Breast epithelium (tissue), 4 donors: ENCODE results near the gene LSAMP. TPM values are rescaled to one million over a fixed set of nuclear protein-coding genes. Genes with fewer than 3 reads are reported as not detected.

ENCODE experiments used
- DNase-seq, 2 donors: peaks; one replicate each; pipeline ENCODE4 v3.0.0-alpha.2; 2019; ENCODE audit warnings: low spot score in 2 of 2
- H3K27ac ChIP-seq, 2 donors: fragments of 200-600 bp; sonication (generic) in 1 of 2; one replicate each; pipeline ENCODE4 v1.5.1; 2016 to 2019; ENCODE audit warnings: mild to moderate bottlenecking in 1 of 2
- H3K27me3 ChIP-seq, 2 donors: fragments of 200-600 bp; sonication (generic) in 1 of 2; one replicate each; pipeline versions ENCODE4 v1.5.1 to v1.6.0; 2017 to 2019; ENCODE audit warnings: control low read depth in 1 of 2, mild to moderate bottlenecking in 1 of 2
- H3K36me3 ChIP-seq: fragments of 200-600 bp; one replicate; pipeline ENCODE4 v1.5.1; 2019
- H3K4me1 ChIP-seq, 2 donors: fragments of 200-600 bp; sonication (generic); one replicate each; pipeline ENCODE4 v1.5.1; 2016 to 2019; ENCODE audit warnings: control low read depth in 1 of 2
- H3K4me3 ChIP-seq, 3 donors: fragments of 200-600 bp; sonication (generic); 1 replicate in 2 of 3; 2 replicates in 1 of 3; pipeline ENCODE4 v1.5.1; 2016 to 2019; ENCODE audit warnings: mild to moderate bottlenecking in 3 of 3, moderate library complexity in 2 of 3
- H3K9me3 ChIP-seq, 2 donors: fragments of 200-600 bp; sonication (generic) in 1 of 2; one replicate each; pipeline ENCODE4 v1.5.1; 2016 to 2019; ENCODE audit warnings: control low read depth in 1 of 2
- POLR2A ChIP-seq: fragments of 450-650 bp; IDR thresholded peaks from one replicate; pipeline ENCODE4 v1.6.1; 2016; ENCODE audit warnings: antibody characterized with exemption, mild to moderate bottlenecking, moderate library complexity
- POLR2AphosphoS5 ChIP-seq, 3 donors: sonication (generic); formaldehyde crosslinking; IDR thresholded peaks; one replicate each; pipeline ENCODE4 v1.6.1; 2017; ENCODE audit warnings: antibody characterized with exemption in 3 of 3
- intact Hi-C: fragments of 100-400 bp; cut with DNase I; formaldehyde crosslinking; loops from one replicate; pipeline ENCODE4 v1.15.1; 2023; ENCODE audit warnings: low total_unique reads
- total RNA-seq, 3 donors: library from RNA; depleted of rRNA; stranded (reverse); fragments of >200 nt; gene quantifications; one replicate each; pipeline ENCODE4 v1.1.0, GENCODE V29; 2016
- TF ChIP-seq, protein P1 (sequence below), 3 donors: fragments of 450-650 bp; IDR thresholded peaks; one replicate each; pipeline ENCODE4 v1.5.1; 2016 to 2017; ENCODE audit warnings: antibody characterized with exemption in 3 of 3, mild to moderate bottlenecking in 3 of 3, moderate library complexity in 3 of 3

LSAMP gene
- total RNA-seq, 3 donors from 2014 or later = 1.6 to 3.8 (median 3.5) TPM

GRCh38 chr3:115790759-115791158 is 654.5 kb downstream of the LSAMP start:
- no peaks in the 10 kb centered on the region for H3K36me3 ChIP-seq
- no peaks in the 10 kb centered on the region for H3K9me3 ChIP-seq
- H3K4me1 ChIP-seq = no peaks in the 10 kb centered on the region
- H3K4me3 ChIP-seq = no peak overlapping the region
- no peak for DNase-seq
- TF ChIP-seq POLR2A (no peak), POLR2AphosphoS5 (IDR thresholded peaks at IDR 0.05) (no peak)
- TF ChIP-seq, protein P1, sequence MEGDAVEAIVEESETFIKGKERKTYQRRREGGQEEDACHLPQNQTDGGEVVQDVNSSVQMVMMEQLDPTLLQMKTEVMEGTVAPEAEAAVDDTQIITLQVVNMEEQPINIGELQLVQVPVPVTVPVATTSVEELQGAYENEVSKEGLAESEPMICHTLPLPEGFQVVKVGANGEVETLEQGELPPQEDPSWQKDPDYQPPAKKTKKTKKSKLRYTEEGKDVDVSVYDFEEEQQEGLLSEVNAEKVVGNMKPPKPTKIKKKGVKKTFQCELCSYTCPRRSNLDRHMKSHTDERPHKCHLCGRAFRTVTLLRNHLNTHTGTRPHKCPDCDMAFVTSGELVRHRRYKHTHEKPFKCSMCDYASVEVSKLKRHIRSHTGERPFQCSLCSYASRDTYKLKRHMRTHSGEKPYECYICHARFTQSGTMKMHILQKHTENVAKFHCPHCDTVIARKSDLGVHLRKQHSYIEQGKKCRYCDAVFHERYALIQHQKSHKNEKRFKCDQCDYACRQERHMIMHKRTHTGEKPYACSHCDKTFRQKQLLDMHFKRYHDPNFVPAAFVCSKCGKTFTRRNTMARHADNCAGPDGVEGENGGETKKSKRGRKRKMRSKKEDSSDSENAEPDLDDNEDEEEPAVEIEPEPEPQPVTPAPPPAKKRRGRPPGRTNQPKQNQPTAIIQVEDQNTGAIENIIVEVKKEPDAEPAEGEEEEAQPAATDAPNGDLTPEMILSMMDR (IDR thresholded peaks at IDR 0.05) = no peak
- intact Hi-C loops = no loop called here
- H3K27me3 ChIP-seq = no peaks in the 10 kb centered on the region
- H3K27ac ChIP-seq = no peak overlapping the region

DNA sequence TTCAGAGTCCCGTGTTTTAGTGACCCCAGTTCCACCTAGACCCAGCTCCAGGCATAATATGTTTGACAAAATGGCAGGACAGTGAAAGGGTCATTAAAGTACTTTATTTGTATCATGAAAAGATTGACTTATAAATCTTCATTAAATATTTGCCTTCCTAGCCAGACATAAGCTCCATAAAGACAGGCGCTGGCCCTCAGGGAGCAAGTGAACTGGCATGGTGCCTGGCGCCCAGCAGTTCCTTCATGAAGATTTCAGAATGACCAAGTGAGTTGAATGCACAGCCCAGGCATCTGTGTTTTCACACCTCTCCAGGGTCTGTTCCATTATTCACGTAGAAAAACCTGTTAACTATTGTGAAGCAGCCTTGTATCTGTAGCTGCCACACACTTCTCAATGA is 655.8 kb downstream of the LSAMP start:
- Histone ChIP-seq H3K27me3 (no peaks in the 10 kb centered on the region), H3K4me1 (no peaks in the 10 kb centered on the region), H3K27ac (peak overlapping the region; percentile 9 to 29), H3K36me3 (no peaks in the 10 kb centered on the region), H3K4me3 (no peak overlapping the region), H3K9me3 (no peaks in the 10 kb centered on the region)
- intact Hi-C loops = no loop called here
- no peak for DNase-seq
- TF ChIP-seq, protein P1 (IDR thresholded peaks at IDR 0.05) = no peak
- TF ChIP-seq POLR2A (no peak), POLR2AphosphoS5 (IDR thresholded peaks at IDR 0.05) (no peak)

DNA sequence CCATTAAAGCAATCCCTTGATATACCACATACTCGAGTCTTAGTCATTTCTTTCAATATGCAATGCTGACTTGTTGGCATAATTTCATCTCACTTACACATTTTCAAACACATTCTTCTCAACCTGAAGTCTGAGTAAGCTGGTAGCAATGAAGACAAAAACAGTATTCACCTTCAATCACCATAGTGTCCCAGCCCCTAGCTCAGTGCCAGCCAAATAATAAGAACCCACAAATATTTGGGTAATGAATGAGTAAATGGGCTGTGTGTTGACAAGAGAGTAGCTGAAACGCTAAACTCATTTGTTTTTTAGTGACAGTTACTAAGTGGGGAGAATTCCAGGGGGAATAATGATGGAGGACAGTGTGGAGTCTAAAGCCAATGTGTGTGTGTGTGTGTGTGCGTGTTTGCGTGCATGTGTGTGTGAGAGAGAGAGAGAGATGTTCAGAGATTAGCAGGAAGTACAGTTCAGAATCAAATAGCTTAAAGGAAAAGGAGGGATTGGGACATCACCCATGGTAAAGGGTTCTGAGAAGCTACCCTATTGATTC is 656.3 kb downstream of the LSAMP start:
- H3K4me3 ChIP-seq = no peak overlapping the region
- intact Hi-C loops = no loop called here
- DNase-seq = no peak
- H3K27me3 ChIP-seq = no peaks in the 10 kb centered on the region
- TF ChIP-seq POLR2AphosphoS5 (IDR thresholded peaks at IDR 0.05) = no peak
- TF ChIP-seq, protein P1 (IDR thresholded peaks at IDR 0.05) = no peak
- TF ChIP-seq POLR2A = no peak
- no peaks in the 10 kb centered on the region for H3K4me1 ChIP-seq
- no peaks in the 10 kb centered on the region for H3K36me3 ChIP-seq
- H3K9me3 ChIP-seq = no peaks in the 10 kb centered on the region
- H3K27ac ChIP-seq = peak overlapping the region; percentile 9 to 29

DNA sequence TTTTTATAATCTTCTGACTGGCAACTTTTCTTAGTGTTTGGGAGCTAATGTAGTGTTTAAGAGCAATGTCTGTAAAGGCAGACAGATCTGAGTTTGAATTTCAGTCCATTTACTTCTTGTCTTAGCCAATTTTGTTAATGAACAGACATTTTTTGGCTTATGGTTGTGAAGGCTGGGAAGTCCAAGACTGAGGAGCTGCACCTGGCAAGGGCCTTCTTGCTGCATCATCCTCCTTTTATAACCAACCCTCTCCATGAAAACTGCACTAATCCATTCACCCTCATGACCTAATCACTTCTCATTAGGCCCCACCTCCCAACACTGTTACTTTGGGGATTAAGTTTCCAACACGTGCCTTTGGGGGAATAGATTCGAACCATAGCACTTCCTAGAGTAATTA is 657.5 kb downstream of the LSAMP start:
- no peak for DNase-seq
- Histone ChIP-seq H3K9me3 (no peaks in the 10 kb centered on the region), H3K4me3 (no peak overlapping the region), H3K4me1 (no peaks in the 10 kb centered on the region), H3K27ac (no peak overlapping the region), H3K27me3 (no peaks in the 10 kb centered on the region), H3K36me3 (no peaks in the 10 kb centered on the region)
- intact Hi-C loops = no loop called here
- no peak for TF ChIP-seq POLR2AphosphoS5 (IDR thresholded peaks at IDR 0.05)
- TF ChIP-seq, protein P1 (IDR thresholded peaks at IDR 0.05) = no peak
- TF ChIP-seq POLR2A = no peak

DNA sequence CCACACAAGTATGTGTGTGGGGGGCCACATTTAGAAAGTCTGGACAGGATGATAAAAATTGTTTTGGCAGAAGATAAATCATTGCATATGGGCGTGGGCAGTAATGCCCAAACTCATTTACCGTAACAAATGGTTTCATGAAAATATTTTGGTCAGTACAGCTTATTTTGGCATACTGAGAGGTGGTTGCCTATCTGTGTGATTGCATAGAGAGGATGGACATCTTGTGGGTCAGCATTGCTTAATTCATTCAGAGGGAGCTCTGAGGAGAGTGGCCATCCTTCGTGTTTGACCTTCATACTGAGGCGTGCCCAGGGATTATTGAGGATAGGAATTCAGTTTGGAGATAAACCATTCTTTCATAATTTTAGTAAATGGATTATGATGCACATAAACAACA is 659.5 kb downstream of the LSAMP start:
- H3K4me1 ChIP-seq = no peaks in the 10 kb centered on the region
- H3K4me3 ChIP-seq = no peak overlapping the region
- H3K27me3 ChIP-seq = no peaks in the 10 kb centered on the region
- H3K27ac ChIP-seq = no peak overlapping the region
- intact Hi-C loops = no loop called here
- no peaks in the 10 kb centered on the region for H3K9me3 ChIP-seq
- TF ChIP-seq POLR2A (no peak), POLR2AphosphoS5 (IDR thresholded peaks at IDR 0.05) (no peak)
- TF ChIP-seq, protein P1 (IDR thresholded peaks at IDR 0.05) = no peak
- H3K36me3 ChIP-seq = no peaks in the 10 kb centered on the region
- DNase-seq = no peak
